Measurements from ENCODE around the gene OSBPL1A. TPM values are rescaled to one million over a fixed set of nuclear protein-coding genes. Genes with fewer than 3 reads are reported as not detected.

The OSBPL1A gene
- total RNA-seq, 4 donors from 2014 or later: 31.0 to 42.2 (median 32.4) TPM

DNA sequence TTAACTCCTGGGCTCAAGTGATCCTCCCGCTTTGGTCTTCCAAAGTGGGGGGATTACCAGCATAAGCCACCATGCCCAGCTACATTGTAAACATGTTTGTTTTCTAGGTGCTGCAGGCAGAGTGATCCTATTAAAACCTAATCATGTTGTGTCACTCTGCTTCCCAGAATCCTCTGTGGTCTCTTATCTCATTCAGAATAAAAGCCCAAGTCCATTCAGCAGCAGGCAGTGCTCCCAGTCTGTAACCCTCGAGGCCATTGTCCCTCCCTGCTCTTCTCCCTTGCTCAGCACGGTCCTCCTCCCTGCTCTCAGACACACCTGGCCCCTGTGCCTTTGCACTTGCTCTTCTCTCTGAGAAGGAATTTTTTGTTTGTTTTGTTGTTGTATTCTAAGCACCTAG is 269.9 kb downstream of the OSBPL1A start:
- TF ChIP-seq POLR2A (IDR thresholded peaks at IDR 0.05) (no peak), EP300 (IDR thresholded peaks at IDR 0.05) (no peak), POLR2AphosphoS5 (IDR thresholded peaks at IDR 0.05) (no peak)
- TF ChIP-seq, protein P1, sequence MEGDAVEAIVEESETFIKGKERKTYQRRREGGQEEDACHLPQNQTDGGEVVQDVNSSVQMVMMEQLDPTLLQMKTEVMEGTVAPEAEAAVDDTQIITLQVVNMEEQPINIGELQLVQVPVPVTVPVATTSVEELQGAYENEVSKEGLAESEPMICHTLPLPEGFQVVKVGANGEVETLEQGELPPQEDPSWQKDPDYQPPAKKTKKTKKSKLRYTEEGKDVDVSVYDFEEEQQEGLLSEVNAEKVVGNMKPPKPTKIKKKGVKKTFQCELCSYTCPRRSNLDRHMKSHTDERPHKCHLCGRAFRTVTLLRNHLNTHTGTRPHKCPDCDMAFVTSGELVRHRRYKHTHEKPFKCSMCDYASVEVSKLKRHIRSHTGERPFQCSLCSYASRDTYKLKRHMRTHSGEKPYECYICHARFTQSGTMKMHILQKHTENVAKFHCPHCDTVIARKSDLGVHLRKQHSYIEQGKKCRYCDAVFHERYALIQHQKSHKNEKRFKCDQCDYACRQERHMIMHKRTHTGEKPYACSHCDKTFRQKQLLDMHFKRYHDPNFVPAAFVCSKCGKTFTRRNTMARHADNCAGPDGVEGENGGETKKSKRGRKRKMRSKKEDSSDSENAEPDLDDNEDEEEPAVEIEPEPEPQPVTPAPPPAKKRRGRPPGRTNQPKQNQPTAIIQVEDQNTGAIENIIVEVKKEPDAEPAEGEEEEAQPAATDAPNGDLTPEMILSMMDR (IDR thresholded peaks at IDR 0.05): no peak
- peaks cover 10% of the 10 kb centered on the region for H3K4me1 ChIP-seq
- WGBS: 71% methylated on average over 3 of the region's 3 CpGs
- no peak for DNase-seq (ENCODE audit: low spot score in 2 of 2)
- H3K9me3 ChIP-seq: no peaks in the 10 kb centered on the region
- no peak overlapping the region for H3K4me3 ChIP-seq
- H3K27me3 ChIP-seq: no peaks in the 10 kb centered on the region
- H3K27ac ChIP-seq: no peak overlapping the region
- H3K36me3 ChIP-seq: peaks cover 58% of the 10 kb centered on the region

DNA sequence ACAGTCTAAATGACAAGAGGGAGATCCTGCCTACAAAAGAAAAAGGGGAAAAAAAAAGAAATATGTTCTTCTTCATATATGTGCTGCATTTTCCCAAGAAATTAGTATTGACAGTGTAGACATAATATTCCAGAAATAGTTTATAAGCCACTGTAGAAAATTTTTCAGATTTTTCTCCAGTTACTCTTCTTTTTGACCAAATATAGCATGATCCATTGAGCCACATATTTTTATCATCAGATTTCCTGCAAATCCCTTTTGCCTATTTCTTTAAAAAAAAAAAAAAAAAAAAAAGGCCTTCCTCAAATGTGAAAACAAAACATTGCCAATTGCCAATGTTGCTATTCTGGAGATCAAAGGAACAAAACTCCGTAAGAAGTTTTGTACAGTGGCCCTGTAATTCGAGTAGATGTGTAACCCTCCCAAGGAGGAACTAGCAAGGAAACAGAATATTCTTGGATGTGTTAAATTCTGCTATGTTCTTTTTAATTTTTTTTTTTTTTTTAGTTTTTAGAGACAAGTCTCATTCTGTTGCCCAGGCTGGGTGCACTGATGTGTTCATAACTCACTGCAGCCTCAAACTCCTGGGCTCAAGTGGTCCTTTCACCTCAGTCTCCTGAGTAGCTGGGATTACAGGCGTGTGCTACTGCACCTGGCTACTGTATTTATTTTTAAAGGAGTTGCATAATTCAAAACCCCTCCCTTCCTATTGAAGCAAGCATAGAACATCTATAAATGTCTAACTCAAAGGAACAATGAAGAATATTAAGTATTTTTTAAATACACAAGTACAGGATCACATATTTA is 271.3 kb downstream of the OSBPL1A start:
- Histone ChIP-seq H3K4me3 (no peak overlapping the region), H3K27ac (no peak overlapping the region), H3K4me1 (peaks cover 10% of the 10 kb centered on the region), H3K9me3 (no peaks in the 10 kb centered on the region), H3K36me3 (peaks cover 56% of the 10 kb centered on the region), H3K27me3 (no peaks in the 10 kb centered on the region)
- 34% methylated on average over 3 of the region's 3 CpGs for WGBS
- TF ChIP-seq, protein P1 (IDR thresholded peaks at IDR 0.05): no peak
- no peak for TF ChIP-seq POLR2AphosphoS5 (IDR thresholded peaks at IDR 0.05)
- TF ChIP-seq EP300 (IDR thresholded peaks at IDR 0.05): no peak
- no peak for TF ChIP-seq POLR2A (IDR thresholded peaks at IDR 0.05)
- DNase-seq (ENCODE audit: low spot score in 2 of 2): no peak

- Histone ChIP-seq H3K4me3 (no peak overlapping the region), H3K36me3 (peaks cover 45% of the 10 kb centered on the region), H3K9me3 (no peaks in the 10 kb centered on the region), H3K27ac (no peak overlapping the region), H3K27me3 (no peaks in the 10 kb centered on the region), H3K4me1 (peaks cover 10% of the 10 kb centered on the region)
- TF ChIP-seq POLR2A (IDR thresholded peaks at IDR 0.05): no peak
- no peak for TF ChIP-seq POLR2AphosphoS5 (IDR thresholded peaks at IDR 0.05)
- TF ChIP-seq, protein P1 (IDR thresholded peaks at IDR 0.05): no peak
- TF ChIP-seq EP300 (IDR thresholded peaks at IDR 0.05): no peak
- 96% methylated on average over 2 of the region's 2 CpGs for WGBS
- DNase-seq (ENCODE audit: low spot score in 2 of 2): no peak
These were observed 276.0 kb downstream of the OSBPL1A start for GRCh38 chr18:24121625-24122024.

GRCh38 chr18:24120676-24121075 is 276.9 kb downstream of the OSBPL1A start:
- no peak for TF ChIP-seq POLR2AphosphoS5 (IDR thresholded peaks at IDR 0.05)
- TF ChIP-seq EP300 (IDR thresholded peaks at IDR 0.05): no peak
- TF ChIP-seq POLR2A (IDR thresholded peaks at IDR 0.05): no peak
- TF ChIP-seq, protein P1 (IDR thresholded peaks at IDR 0.05): no peak
- WGBS: 96% methylated on average over 4 of the region's 4 CpGs
- H3K27ac ChIP-seq: no peak overlapping the region
- no peaks in the 10 kb centered on the region for H3K9me3 ChIP-seq
- H3K4me3 ChIP-seq: no peak overlapping the region
- peaks cover 3% of the 10 kb centered on the region for H3K4me1 ChIP-seq
- no peak for DNase-seq (ENCODE audit: low spot score in 2 of 2)
- no peaks in the 10 kb centered on the region for H3K27me3 ChIP-seq
- peaks cover 48% of the 10 kb centered on the region for H3K36me3 ChIP-seq

- Histone ChIP-seq H3K4me3 (no peak overlapping the region), H3K9me3 (no peaks in the 10 kb centered on the region), H3K36me3 (peaks cover 38% of the 10 kb centered on the region), H3K27ac (no peak overlapping the region), H3K27me3 (no peaks in the 10 kb centered on the region), H3K4me1 (peaks cover 3% of the 10 kb centered on the region)
- peak in 1 of 2 donors; percentile 79 for DNase-seq (ENCODE audit: low spot score in 2 of 2)
- 51% methylated on average over 8 of the region's 8 CpGs for WGBS
- no peak for TF ChIP-seq EP300 (IDR thresholded peaks at IDR 0.05)
- TF ChIP-seq, protein P1 (IDR thresholded peaks at IDR 0.05): peak; percentile 77 to 83
These were observed 278.7 kb downstream of the OSBPL1A start for GRCh38 chr18:24118750-24119577.

Measured in suprapubic skin (tissue), 4 donors.